NOMO-1 treated with DMSO at 0.1 percent for 48 hours (cell line): ENCODE data around the gene RFXAP.

Experiments
- DNase-seq: peaks from one replicate; lab custom pipeline; 2025; ENCODE audit not compliant: unreplicated experiment; lab: John Stamatoyannopoulos, UW

The RFXAP gene

GRCh38 chr13:36817996-36818803, 822 bp upstream of the RFXAP start:
- DNase-seq: no peak

DNA sequence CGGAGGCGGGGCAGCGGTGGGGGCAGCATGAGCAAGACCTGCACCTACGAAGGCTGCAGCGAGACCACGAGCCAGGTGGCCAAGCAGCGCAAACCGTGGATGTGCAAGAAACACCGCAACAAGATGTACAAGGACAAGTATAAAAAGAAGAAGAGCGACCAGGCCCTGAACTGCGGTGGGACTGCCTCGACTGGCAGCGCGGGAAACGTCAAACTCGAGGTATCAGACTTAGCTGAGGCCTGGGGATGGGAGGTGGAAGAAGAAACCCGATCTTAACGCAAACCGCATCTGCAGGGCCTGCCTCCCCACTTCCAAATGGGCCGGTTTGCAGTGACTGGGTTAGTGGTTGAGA, 693 bp downstream of the RFXAP start:
- DNase-seq: peak; percentile 39

DNA sequence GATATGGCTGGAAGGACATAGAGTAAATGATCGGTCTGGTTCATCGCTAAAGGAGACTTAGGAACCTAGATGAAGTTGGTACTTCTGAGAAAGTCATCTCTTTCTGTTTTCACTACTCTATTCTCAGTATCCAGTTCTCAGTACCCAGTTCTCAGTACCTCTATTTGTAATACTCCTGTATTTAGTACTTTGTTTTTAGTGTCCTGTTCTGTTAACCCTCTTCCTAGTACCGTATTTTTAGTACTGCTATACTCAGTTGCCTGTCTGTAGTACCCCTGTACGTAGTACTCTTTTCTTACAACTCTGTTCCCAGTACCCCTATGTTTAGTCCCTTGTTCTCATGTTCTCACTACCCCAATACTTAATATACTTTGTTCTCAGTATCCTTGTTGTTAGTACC, 1.2 kb downstream of the RFXAP start:
- peak; percentile 21 for DNase-seq

- DNase-seq: no peak
Observed at GRCh38 chr13:36822785-36823184, 3.8 kb downstream of the RFXAP start.

GRCh38 chr13:36829753-36830152, 10.7 kb downstream of the RFXAP start:
- no peak for DNase-seq

DNA sequence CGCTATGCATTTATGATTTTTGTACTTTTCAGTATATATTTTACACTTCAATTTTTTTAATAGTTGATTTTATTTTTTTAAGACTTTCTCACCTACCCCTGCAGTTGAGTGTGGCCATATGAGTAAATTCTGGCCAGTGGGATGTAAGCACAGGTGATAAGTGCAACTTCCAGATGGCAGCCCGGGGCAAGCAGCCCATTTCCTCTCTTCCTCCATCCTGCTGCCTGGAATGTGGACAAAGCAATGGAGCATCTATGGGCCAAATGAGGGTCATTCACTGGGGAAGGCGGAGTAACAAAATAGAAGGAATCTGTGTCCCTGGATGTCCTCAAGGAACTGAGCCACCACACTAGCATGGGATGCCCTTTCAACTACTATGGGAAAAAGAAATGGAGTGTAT, 12.3 kb downstream of the RFXAP start:
- DNase-seq: no peak

GRCh38 chr13:36834299-36834698, 15.3 kb downstream of the RFXAP start:
- DNase-seq: no peak

DNA sequence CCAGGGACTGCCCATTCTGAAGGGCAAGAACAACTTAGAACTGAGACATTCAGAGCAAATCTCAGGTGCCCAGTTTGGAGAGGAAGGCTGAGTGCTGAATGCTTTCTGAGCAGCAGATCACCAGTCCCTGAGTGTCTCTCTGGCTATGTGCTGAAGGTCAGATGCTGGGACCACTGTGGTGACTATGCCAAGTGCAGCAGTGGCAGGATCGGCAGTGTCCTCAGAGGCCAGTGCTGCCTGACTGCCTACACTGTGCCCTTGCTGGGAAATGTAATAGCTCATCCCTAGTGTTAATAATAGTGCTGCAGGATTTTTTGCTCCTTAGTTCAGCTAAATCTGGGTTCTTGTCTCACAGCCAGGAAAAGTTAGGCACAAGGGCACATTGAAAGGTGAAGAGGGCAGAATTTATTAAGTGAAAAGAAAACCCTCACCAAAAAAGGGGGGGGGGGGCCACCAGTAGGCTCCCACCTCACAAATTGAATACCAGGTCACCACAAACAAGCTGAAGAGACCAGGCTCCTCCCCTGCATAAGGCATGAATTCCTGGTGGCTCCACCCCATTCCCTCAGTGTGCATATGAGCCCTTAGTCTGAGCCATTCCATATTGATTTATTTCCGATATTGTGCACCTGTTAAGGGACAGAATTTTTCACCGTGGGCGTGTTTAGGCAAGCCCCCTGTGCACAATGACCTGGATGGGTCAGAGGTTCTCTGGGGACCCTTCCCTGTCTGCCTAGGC, 18.5 kb downstream of the RFXAP start:
- no peak for DNase-seq

- no peak for DNase-seq
Observed at GRCh38 chr13:36839281-36839680, 20.3 kb downstream of the RFXAP start.

DNA sequence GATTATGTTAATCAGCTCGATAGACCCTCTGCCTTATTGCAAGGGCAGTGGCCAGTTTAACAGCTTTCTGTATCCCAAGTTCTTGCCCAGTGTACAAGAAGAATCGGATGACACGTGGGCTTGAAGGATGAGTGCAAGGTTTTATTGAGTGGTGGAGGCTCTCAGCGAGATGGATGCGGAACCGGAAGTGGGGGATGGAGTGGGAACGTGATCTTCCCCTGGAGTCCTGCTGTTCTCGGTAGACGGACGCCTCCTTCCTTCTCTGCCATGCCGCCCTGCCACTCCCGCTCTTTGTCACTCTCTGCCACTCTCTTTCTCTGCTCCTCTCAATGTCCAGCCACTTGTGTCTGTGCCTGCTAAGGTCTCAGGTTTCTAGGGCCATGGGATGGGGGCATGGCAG, 21.0 kb downstream of the RFXAP start:
- DNase-seq: no peak

GRCh38 chr13:36840718-36841250, 21.8 kb downstream of the RFXAP start:
- no peak for DNase-seq

GRCh38 chr13:36841391-36841790, 22.4 kb downstream of the RFXAP start:
- no peak for DNase-seq

DNA sequence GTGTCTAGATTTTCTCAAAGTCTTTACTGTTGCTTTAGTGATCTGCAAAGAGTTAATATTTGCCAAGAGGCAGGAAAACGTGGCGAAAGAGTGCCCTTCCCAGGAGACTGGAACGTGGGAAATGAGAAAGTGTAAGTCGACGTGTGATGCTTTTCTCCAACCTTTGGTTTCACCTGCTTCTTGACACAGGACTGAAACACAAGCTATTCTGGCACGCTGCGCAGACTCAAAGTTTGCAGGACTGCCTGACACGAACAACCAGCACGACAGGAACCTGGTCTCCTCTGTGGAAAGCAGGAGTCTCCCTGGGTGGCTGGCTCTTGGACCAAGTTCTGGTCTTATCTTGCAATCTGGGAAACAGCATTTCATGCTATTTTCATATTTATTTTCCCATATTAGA, 28.6 kb downstream of the RFXAP start:
- DNase-seq: no peak

GRCh38 chr13:36848199-36848982, 29.4 kb downstream of the RFXAP start:
- no peak for DNase-seq

- DNase-seq: peak; percentile 20
Observed at GRCh38 chr13:36850790-36851438, 31.9 kb downstream of the RFXAP start.

- DNase-seq: no peak
Observed at GRCh38 chr13:36857253-36857652, 38.2 kb downstream of the RFXAP start.

DNA sequence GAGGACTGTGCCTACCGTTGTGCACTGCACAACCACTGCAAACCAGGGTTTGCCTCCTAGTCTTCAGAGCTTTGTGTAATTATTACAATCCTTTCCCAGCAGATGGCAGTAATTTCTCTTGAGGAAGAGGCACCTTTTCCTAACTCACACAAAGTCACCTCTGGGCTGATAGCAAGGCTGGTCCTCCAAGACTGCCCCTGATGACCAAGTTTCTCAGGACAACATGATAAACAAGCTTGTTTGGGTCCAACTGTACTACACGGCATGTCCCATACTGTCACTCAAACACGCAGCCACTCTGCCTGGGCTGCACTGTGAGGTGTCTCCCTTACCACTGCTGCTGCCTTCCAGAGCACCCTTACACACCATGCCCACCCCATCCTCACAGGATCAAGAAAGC, 39.3 kb downstream of the RFXAP start:
- DNase-seq: peak; percentile 58

DNA sequence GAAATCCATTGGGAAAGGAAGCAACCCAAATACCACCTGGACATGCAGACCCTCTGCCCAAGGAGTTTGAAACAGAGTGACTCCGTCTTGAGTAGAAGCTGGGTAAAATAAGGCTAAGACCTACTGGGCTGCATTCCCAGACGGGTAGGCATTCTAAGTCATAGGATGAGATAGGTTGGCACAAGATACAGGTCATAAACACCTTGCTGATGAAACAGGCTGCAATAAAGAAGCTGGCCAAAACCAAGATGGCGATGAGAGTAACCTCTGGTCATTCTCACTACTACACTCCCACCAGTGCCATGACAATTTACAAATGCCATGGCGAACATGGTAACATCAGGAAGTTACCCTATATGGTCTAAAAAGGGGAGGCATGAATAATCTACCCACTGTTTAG, 40.2 kb downstream of the RFXAP start:
- no peak for DNase-seq

DNA sequence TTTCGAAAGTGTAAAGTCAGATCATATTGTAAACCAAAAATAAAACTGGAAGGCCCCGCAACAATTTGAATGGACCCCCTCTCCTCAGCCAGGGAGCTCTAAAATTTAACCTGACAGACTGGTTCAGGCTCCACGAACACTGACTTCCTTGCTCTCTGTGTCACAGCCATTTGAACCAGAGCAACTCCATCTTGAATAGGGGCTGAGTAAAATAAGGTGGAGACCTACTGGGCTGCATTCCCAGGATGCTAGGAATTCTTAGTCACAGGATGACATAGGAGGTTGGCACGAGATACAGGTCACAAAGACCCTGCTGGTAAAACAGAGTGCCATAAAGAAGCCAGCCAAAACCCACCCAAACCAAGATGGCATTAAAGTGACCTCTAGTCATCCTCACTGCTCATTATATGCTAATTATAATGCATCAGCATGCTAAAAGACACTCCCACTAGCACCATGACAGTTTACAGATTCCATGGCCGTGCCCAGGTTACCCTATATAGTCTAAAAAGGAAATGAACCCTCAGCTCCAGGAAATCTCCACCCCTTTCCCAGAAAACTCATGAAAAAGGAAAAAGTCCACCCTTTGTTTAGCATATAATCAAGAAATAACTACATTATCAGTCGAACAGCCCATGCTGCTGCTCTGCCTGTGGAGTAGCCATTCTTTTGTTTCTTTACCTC, 43.1 kb downstream of the RFXAP start:
- DNase-seq: no peak

DNA sequence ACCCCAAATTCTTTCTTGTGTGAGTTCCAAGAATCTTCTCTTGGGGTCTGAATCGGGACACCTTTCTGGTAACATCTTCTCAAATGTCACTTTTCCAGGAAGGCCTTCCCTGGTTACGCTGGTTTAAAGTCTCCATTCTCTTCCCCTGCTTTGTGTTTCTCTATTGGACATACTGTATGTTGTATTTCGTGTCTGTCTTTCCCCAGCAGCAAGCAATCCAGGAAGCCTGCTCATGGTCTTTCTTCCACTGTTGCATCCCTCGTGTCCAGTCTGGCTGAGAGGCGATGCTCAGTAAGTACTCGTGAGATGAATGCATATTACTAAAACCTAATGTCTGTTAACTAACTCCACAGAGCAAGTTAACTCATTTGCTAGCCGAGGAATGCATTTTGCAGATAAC, 43.7 kb downstream of the RFXAP start:
- no peak for DNase-seq
